HCT116 (cell line): Measurements from ENCODE around the gene PRKG2. TPM values are rescaled to one million over a fixed set of nuclear protein-coding genes. Genes with fewer than 3 reads are reported as not detected.

Source experiments
- ATAC-seq: fragments of 200-7000 bp; cut with Tn5 transposase; 2 replicates; pipeline ENCODE4 v1.9.1; 2020; ENCODE audit warnings: mild to moderate bottlenecking, moderate library complexity
- BruUV-seq: library from RNA; stranded (reverse); fragments of 400-500 nt; replicated peaks from 2 replicates; lab custom pipeline; 2021; lab: Mats Ljungman, UMichigan
- CTCF ChIA-PET: fragments of 300-600 bp; sonication (Branson Sonifier 250); formaldehyde crosslinking; loops from one replicate; lab custom pipeline; 2021; ENCODE audit warnings: antibody characterized with exemption; lab: Charles Lee
- POLR2A ChIA-PET: fragments of 300-600, 350-600 bp; sonication (Branson Sonifier 250); formaldehyde crosslinking; loops from one replicate; lab custom pipeline; 2021; ENCODE audit warnings: antibody characterized with exemption; lab: Charles Lee
- RAD21 ChIA-PET, 2 experiments: fragments of 300-600 bp; sonication (Branson Sonifier 250); formaldehyde crosslinking; loops; one replicate each; lab custom pipeline; 2023; ENCODE audit warnings: low total read pairs in 2 of 2; ENCODE audit not compliant: uncharacterized antibody in 2 of 2, unreplicated experiment in 2 of 2, low non-redundant PET in 1 of 2; lab: Charles Lee
- DNase-seq: peaks from one replicate; pipeline ENCODE4 v3.0.0-alpha.2; 2010; ENCODE audit warnings: low read depth, low spot score
- H2AFZ ChIP-seq: fragments of 200-600 bp; shearing (Covaris generic), sonication (generic); 2 replicates; pipeline ENCODE4 v1.6.1; 2017; ENCODE audit warnings: low read depth, mixed run types, mixed read lengths, antibody characterized with exemption, low read length; ENCODE audit not compliant: poor library complexity, severe bottlenecking
- H3K27ac ChIP-seq: 2 replicates; pipeline ENCODE4 v1.5.1; 2012; ENCODE audit warnings: low read depth, low read length
- H3K27me3 ChIP-seq: fragments of 200-600 bp; sonication (generic); 2 replicates; pipeline ENCODE4 v1.6.1; 2016; ENCODE audit warnings: mixed run types, low read length, mixed read lengths; ENCODE audit not compliant: insufficient read depth
- H3K36me3 ChIP-seq, 2 experiments: fragments of 200-500 bp in 1 of 2; fragments of 200-600 bp in 1 of 2; sonication (Bioruptor generic) in 1 of 2; sonication (generic) in 1 of 2; 2 replicates each; pipeline versions ENCODE4 v1.5.1 to v1.6.1; 2014 to 2016; ENCODE audit warnings: low read length in 2 of 2, inconsistent platforms in 1 of 2, mixed read lengths in 1 of 2, mixed run types in 1 of 2; ENCODE audit not compliant: insufficient read depth in 2 of 2, control insufficient read depth in 1 of 2
- H3K4me1 ChIP-seq, 2 experiments: fragments of 200-600 bp in 1 of 2; sonication (generic) in 1 of 2; 2 replicates each; pipeline versions ENCODE4 v1.5.1 to v1.6.1; 2012 to 2017; ENCODE audit warnings: low read length in 2 of 2, inconsistent platforms in 1 of 2, mild to moderate bottlenecking in 1 of 2, mixed read lengths in 1 of 2, mixed run types in 1 of 2, moderate library complexity in 1 of 2; ENCODE audit not compliant: insufficient read depth in 2 of 2, control insufficient read depth in 1 of 2
- H3K4me2 ChIP-seq: fragments of 200-600 bp; sonication (generic); 2 replicates; pipeline ENCODE4 v1.6.1; 2017; ENCODE audit warnings: mixed run types, low read length, mixed read lengths
- H3K4me3 ChIP-seq, 2 experiments: fragments of 200-600 bp in 1 of 2; sonication (generic) in 1 of 2; replicated peaks in 1 of 2; 2 replicates each; pipeline ENCODE4 v1.5.1; 2011 to 2016; ENCODE audit warnings: low read length in 2 of 2, control low read depth in 1 of 2, low read depth in 1 of 2, mild to moderate bottlenecking in 1 of 2, mixed read lengths in 1 of 2, mixed run types in 1 of 2
- H3K79me2 ChIP-seq: fragments of 200-600 bp; sonication (generic); 2 replicates; pipeline ENCODE4 v1.6.1; 2017; ENCODE audit warnings: mild to moderate bottlenecking, mixed run types, low read length, moderate library complexity, mixed read lengths; ENCODE audit not compliant: insufficient read depth
- H3K9ac ChIP-seq: fragments of 200-600 bp; sonication (generic); 2 replicates; pipeline ENCODE4 v1.6.1; 2016; ENCODE audit warnings: low read length, mixed read lengths
- H3K9me2 ChIP-seq: fragments of 200-600 bp; sonication (generic), shearing (Covaris generic); 2 replicates; pipeline ENCODE4 v1.6.1; 2017; ENCODE audit warnings: mixed run types, mild to moderate bottlenecking, moderate library complexity; ENCODE audit not compliant: insufficient read depth
- H3K9me3 ChIP-seq, 2 experiments: fragments of 200-500 bp in 1 of 2; fragments of 200-600 bp in 1 of 2; sonication (Bioruptor generic) in 1 of 2; sonication (generic) in 1 of 2; 2 replicates each; pipeline ENCODE4 v1.6.1; 2014 to 2017; ENCODE audit warnings: low read length in 2 of 2, mixed read lengths in 2 of 2, inconsistent platforms in 1 of 2, low read depth in 1 of 2, mild to moderate bottlenecking in 1 of 2, mixed run types in 1 of 2, moderate library complexity in 1 of 2; ENCODE audit not compliant: control insufficient read depth in 1 of 2, insufficient read depth in 1 of 2
- H4K20me1 ChIP-seq: fragments of 200-600 bp; sonication (generic), shearing (Covaris generic); 2 replicates; pipeline ENCODE4 v1.6.1; 2017; ENCODE audit warnings: mixed run types, mild to moderate bottlenecking, moderate library complexity; ENCODE audit not compliant: insufficient read depth
- CEBPB ChIP-seq: IDR thresholded peaks from 2 replicates; pipeline ENCODE4 v1.6.1; 2012; ENCODE audit warnings: low read depth
- EGR1 ChIP-seq: IDR thresholded peaks from 2 replicates; pipeline ENCODE4 v1.6.1; 2012; ENCODE audit warnings: low read depth
- ELF1 ChIP-seq: IDR thresholded peaks from 2 replicates; pipeline ENCODE4 v1.6.1; 2012; ENCODE audit warnings: low read depth, borderline replicate concordance
- EZH2phosphoT487 ChIP-seq: fragments of 200-600 bp; IDR thresholded peaks from 2 replicates; pipeline ENCODE4 v1.6.1; 2018; ENCODE audit warnings: antibody characterized with exemption, borderline replicate concordance
- FOSL1 ChIP-seq: IDR thresholded peaks from 2 replicates; pipeline ENCODE4 v1.6.1; 2012; ENCODE audit warnings: low read depth
- POLR2A ChIP-seq: IDR thresholded peaks from 2 replicates; pipeline ENCODE4 v1.7.0; 2011; ENCODE audit warnings: borderline replicate concordance; ENCODE audit not compliant: insufficient read depth, insufficient read length; ENCODE audit errors: extremely low read depth
- POLR2AphosphoS5 ChIP-seq: IDR thresholded peaks from 2 replicates; pipeline ENCODE4 v1.6.1; 2011; ENCODE audit warnings: mild to moderate bottlenecking, low read depth, low read length, moderate library complexity
- RAD21 ChIP-seq: IDR thresholded peaks from 2 replicates; pipeline ENCODE4 v1.6.1; 2012; ENCODE audit warnings: low read depth, mild to moderate bottlenecking
- SIN3A ChIP-seq: IDR thresholded peaks from 2 replicates; pipeline ENCODE4 v1.6.1; 2012; ENCODE audit warnings: low read depth
- SP1 ChIP-seq: IDR thresholded peaks from 2 replicates; pipeline ENCODE4 v1.6.1; 2012; ENCODE audit warnings: low read depth
- TCF7L2 ChIP-seq: IDR thresholded peaks from 2 replicates; pipeline ENCODE4 v1.7.0; 2011; ENCODE audit warnings: borderline replicate concordance, inconsistent platforms; ENCODE audit not compliant: insufficient read depth, insufficient read length; ENCODE audit errors: extremely low read depth
- YY1 ChIP-seq: IDR thresholded peaks from 2 replicates; pipeline ENCODE4 v1.6.1; 2011; ENCODE audit warnings: low read length, low read depth, moderate library complexity, mild to moderate bottlenecking; ENCODE audit not compliant: insufficient replicate concordance; ENCODE audit errors: extremely low read depth
- ZFX ChIP-seq: fragments of 450-650 bp; IDR thresholded peaks from 2 replicates; pipeline ENCODE4 v1.6.1; 2017
- intact Hi-C: fragments of 100-400 bp; cut with micrococcal nuclease; formaldehyde crosslinking; loops from 2 replicates; pipeline ENCODE4 v1.10.0; 2022
- total RNA-seq: library from RNA; stranded (reverse); gene quantifications from one replicate; pipeline ENCODE4 v1.2.1, GENCODE V29; 2021; ENCODE audit not compliant: unreplicated experiment
- TF ChIP-seq, protein P1 (sequence below): IDR thresholded peaks from 2 replicates; pipeline ENCODE4 v1.6.1; 2011; ENCODE audit warnings: mild to moderate bottlenecking, low read length, moderate library complexity; ENCODE audit not compliant: insufficient replicate concordance; ENCODE audit errors: extremely low read depth
- TF ChIP-seq, protein P2 (sequence below): IDR thresholded peaks from 2 replicates; pipeline ENCODE4 v1.6.1; 2012; ENCODE audit warnings: low read depth
- TF ChIP-seq, protein P3 (sequence below): IDR thresholded peaks from 2 replicates; pipeline ENCODE4 v1.6.1; 2012
- TF ChIP-seq, protein P4 (sequence below), 3 experiments: fragments of 200-600 bp in 1 of 3; sonication (generic) in 1 of 3; IDR thresholded peaks in 2 of 3; conservative IDR thresholded peaks in 1 of 3; 2 replicates each; pipeline ENCODE4 v1.5.1; 2012 to 2017; ENCODE audit warnings: low read depth in 2 of 3, low read length in 2 of 3, antibody characterized with exemption in 1 of 3, borderline replicate concordance in 1 of 3, control low read depth in 1 of 3, mild to moderate bottlenecking in 1 of 3, mixed read lengths in 1 of 3, mixed run types in 1 of 3, moderate library complexity in 1 of 3; ENCODE audit not compliant: insufficient read depth in 1 of 3

The PRKG2 gene
- total RNA-seq, 1 experiment from 2014 or later, result 2.1 TPM

GRCh38 chr4:81197864-81198524 lies 17.0 kb downstream of the PRKG2 start:
- Histone ChIP-seq H3K4me2 (no peak overlapping the region), H3K9ac (no peak overlapping the region), H3K4me3 (no peak overlapping the region), H3K9me2 (no peaks in the 10 kb centered on the region), H3K27me3 (no peaks in the 10 kb centered on the region), H3K4me1 (no peaks in the 10 kb centered on the region), H4K20me1 (no peaks in the 10 kb centered on the region), H3K36me3 (no peaks in the 10 kb centered on the region), H2AFZ (no peak overlapping the region), H3K79me2 (no peaks in the 10 kb centered on the region), H3K9me3 (no peaks in the 10 kb centered on the region), H3K27ac (no peak overlapping the region)
- intact Hi-C loops, result no loop called here
- BruUV-seq, result no TSS peak
- TF ChIP-seq SIN3A (no peak), YY1 (no peak), SP1 (no peak), EZH2phosphoT487 (no peak), ZFX (no peak), EGR1 (no peak), TCF7L2 (no peak), RAD21 (no peak), POLR2AphosphoS5 (no peak), POLR2A (no peak), CEBPB (no peak), ELF1 (no peak), FOSL1 (no peak)
- TF ChIP-seq, protein P1, sequence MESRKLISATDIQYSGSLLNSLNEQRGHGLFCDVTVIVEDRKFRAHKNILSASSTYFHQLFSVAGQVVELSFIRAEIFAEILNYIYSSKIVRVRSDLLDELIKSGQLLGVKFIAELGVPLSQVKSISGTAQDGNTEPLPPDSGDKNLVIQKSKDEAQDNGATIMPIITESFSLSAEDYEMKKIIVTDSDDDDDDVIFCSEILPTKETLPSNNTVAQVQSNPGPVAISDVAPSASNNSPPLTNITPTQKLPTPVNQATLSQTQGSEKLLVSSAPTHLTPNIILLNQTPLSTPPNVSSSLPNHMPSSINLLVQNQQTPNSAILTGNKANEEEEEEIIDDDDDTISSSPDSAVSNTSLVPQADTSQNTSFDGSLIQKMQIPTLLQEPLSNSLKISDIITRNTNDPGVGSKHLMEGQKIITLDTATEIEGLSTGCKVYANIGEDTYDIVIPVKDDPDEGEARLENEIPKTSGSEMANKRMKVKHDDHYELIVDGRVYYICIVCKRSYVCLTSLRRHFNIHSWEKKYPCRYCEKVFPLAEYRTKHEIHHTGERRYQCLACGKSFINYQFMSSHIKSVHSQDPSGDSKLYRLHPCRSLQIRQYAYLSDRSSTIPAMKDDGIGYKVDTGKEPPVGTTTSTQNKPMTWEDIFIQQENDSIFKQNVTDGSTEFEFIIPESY, result no peak
- TF ChIP-seq, protein P2, sequence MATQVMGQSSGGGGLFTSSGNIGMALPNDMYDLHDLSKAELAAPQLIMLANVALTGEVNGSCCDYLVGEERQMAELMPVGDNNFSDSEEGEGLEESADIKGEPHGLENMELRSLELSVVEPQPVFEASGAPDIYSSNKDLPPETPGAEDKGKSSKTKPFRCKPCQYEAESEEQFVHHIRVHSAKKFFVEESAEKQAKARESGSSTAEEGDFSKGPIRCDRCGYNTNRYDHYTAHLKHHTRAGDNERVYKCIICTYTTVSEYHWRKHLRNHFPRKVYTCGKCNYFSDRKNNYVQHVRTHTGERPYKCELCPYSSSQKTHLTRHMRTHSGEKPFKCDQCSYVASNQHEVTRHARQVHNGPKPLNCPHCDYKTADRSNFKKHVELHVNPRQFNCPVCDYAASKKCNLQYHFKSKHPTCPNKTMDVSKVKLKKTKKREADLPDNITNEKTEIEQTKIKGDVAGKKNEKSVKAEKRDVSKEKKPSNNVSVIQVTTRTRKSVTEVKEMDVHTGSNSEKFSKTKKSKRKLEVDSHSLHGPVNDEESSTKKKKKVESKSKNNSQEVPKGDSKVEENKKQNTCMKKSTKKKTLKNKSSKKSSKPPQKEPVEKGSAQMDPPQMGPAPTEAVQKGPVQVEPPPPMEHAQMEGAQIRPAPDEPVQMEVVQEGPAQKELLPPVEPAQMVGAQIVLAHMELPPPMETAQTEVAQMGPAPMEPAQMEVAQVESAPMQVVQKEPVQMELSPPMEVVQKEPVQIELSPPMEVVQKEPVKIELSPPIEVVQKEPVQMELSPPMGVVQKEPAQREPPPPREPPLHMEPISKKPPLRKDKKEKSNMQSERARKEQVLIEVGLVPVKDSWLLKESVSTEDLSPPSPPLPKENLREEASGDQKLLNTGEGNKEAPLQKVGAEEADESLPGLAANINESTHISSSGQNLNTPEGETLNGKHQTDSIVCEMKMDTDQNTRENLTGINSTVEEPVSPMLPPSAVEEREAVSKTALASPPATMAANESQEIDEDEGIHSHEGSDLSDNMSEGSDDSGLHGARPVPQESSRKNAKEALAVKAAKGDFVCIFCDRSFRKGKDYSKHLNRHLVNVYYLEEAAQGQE, result no peak
- TF ChIP-seq, protein P3, sequence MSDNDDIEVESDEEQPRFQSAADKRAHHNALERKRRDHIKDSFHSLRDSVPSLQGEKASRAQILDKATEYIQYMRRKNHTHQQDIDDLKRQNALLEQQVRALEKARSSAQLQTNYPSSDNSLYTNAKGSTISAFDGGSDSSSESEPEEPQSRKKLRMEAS, result no peak
- TF ChIP-seq, protein P4, sequence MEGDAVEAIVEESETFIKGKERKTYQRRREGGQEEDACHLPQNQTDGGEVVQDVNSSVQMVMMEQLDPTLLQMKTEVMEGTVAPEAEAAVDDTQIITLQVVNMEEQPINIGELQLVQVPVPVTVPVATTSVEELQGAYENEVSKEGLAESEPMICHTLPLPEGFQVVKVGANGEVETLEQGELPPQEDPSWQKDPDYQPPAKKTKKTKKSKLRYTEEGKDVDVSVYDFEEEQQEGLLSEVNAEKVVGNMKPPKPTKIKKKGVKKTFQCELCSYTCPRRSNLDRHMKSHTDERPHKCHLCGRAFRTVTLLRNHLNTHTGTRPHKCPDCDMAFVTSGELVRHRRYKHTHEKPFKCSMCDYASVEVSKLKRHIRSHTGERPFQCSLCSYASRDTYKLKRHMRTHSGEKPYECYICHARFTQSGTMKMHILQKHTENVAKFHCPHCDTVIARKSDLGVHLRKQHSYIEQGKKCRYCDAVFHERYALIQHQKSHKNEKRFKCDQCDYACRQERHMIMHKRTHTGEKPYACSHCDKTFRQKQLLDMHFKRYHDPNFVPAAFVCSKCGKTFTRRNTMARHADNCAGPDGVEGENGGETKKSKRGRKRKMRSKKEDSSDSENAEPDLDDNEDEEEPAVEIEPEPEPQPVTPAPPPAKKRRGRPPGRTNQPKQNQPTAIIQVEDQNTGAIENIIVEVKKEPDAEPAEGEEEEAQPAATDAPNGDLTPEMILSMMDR (IDR thresholded peaks at IDR 0.05 in 2 of 3, conservative IDR thresholded peaks at IDR 0.05 in 1 of 3; ENCODE audit: borderline replicate concordance in 1 of 3, insufficient read depth in 1 of 3, low read depth in 2 of 3, low read length in 2 of 3), result no peak
- ChIA-PET POLR2A (no interaction called here), CTCF (no interaction called here), RAD21 (no interaction called here)
- no peak for DNase-seq
- ATAC-seq, result no peak
